ENCODE results near the gene ASXL2. TPM values are rescaled to one million over a fixed set of nuclear protein-coding genes. Genes with fewer than 3 reads are reported as not detected.

The ASXL2 gene
- total RNA-seq, 1 experiment from 2014 or later: 34.5 TPM

- H3K4me3 ChIP-seq: no peak overlapping the region
- no TSS peak for BruUV-seq (replicated peaks)
- no peaks in the 10 kb centered on the region for H3K27me3 ChIP-seq (ENCODE audit: insufficient read depth, low read depth)
- no peaks in the 10 kb centered on the region for H3F3A ChIP-seq (ENCODE audit: insufficient read depth, low read depth)
- H3K79me2 ChIP-seq (ENCODE audit: low read depth): peaks cover 10% of the 10 kb centered on the region; the same call in 1 of the 2 replicates
- intact Hi-C loops (cut with micrococcal nuclease; ENCODE audit: unreplicated experiment): no loop called here
- H3K4me1 ChIP-seq (replicated peaks; ENCODE audit: insufficient read depth): 0 out of 2 replicates have a peak, but pooled peaks cover 7% of the 10 kb centered on the region
- TF ChIP-seq EZH2 (IDR thresholded peaks at IDR 0.05; ENCODE audit: low read depth) (no peak), CTCF (conservative IDR thresholded peaks at IDR 0.05) (no peak)
- H3K27ac ChIP-seq: no peak overlapping the region
- H3K4me2 ChIP-seq: no peak overlapping the region
- H4K20me1 ChIP-seq (ENCODE audit: insufficient read depth): peaks cover 5% of the 10 kb centered on the region
- H3K9me2 ChIP-seq (ENCODE audit: insufficient read depth): no peaks in the 10 kb centered on the region
- ChIA-PET POLR2A (ENCODE audit: unreplicated experiment) (no interaction called here), CTCF (no interaction called here)
- H2AFZ ChIP-seq: no peak overlapping the region
- no peaks in the 10 kb centered on the region for H3K9me3 ChIP-seq (ENCODE audit: insufficient read depth, low read depth)
- no peak for DNase-seq
- H3K36me3 ChIP-seq (ENCODE audit: low read depth): peaks cover 6% of the 10 kb centered on the region; the same call in 1 of the 2 replicates
Observed at GRCh38 chr2:25810428-25810827, 67.9 kb downstream of the ASXL2 start.

GRCh38 chr2:25809646-25810045 lies 68.6 kb downstream of the ASXL2 start:
- H3K9me3 ChIP-seq (ENCODE audit: insufficient read depth, low read depth): no peaks in the 10 kb centered on the region
- H3K9me2 ChIP-seq (ENCODE audit: insufficient read depth): no peaks in the 10 kb centered on the region
- CTCF ChIA-PET: no interaction called here
- no peaks in the 10 kb centered on the region for H3K27me3 ChIP-seq (ENCODE audit: insufficient read depth, low read depth)
- H3K79me2 ChIP-seq (ENCODE audit: low read depth): peaks cover 6% of the 10 kb centered on the region; the same call in 1 of the 2 replicates
- H3K36me3 ChIP-seq (ENCODE audit: low read depth): peaks cover 6% of the 10 kb centered on the region
- 0 out of 2 replicates have a peak, but pooled peaks cover 7% of the 10 kb centered on the region for H3K4me1 ChIP-seq (replicated peaks; ENCODE audit: insufficient read depth)
- H3K4me3 ChIP-seq: no peak overlapping the region
- intact Hi-C loops (cut with micrococcal nuclease; ENCODE audit: unreplicated experiment): no loop called here
- DNase-seq: no peak
- POLR2A ChIA-PET (ENCODE audit: unreplicated experiment): no interaction called here
- no peak for TF ChIP-seq EZH2 (IDR thresholded peaks at IDR 0.05; ENCODE audit: low read depth)
- no peak for TF ChIP-seq CTCF (conservative IDR thresholded peaks at IDR 0.05)
- no peaks in the 10 kb centered on the region for H3F3A ChIP-seq (ENCODE audit: insufficient read depth, low read depth)
- no peak overlapping the region for H3K4me2 ChIP-seq
- BruUV-seq (replicated peaks): no TSS peak
- H3K27ac ChIP-seq: no peak overlapping the region
- peaks cover 5% of the 10 kb centered on the region for H4K20me1 ChIP-seq (ENCODE audit: insufficient read depth)
- H2AFZ ChIP-seq: no peak overlapping the region

- Histone ChIP-seq H3K27me3 (ENCODE audit: insufficient read depth, low read depth) (no peaks in the 10 kb centered on the region), H3F3A (ENCODE audit: insufficient read depth, low read depth) (no peaks in the 10 kb centered on the region), H3K36me3 (ENCODE audit: low read depth) (peaks cover 13% of the 10 kb centered on the region), H2AFZ (no peak overlapping the region), H3K9me2 (ENCODE audit: insufficient read depth) (no peaks in the 10 kb centered on the region), H4K20me1 (ENCODE audit: insufficient read depth) (no peaks in the 10 kb centered on the region; the same call in 1 of the 2 replicates), H3K9me3 (ENCODE audit: insufficient read depth, low read depth) (no peaks in the 10 kb centered on the region), H3K4me3 (no peak overlapping the region), H3K27ac (no peak overlapping the region), H3K79me2 (ENCODE audit: low read depth) (no peaks in the 10 kb centered on the region; the same call in 1 of the 2 replicates), H3K4me2 (no peak overlapping the region), H3K4me1 (replicated peaks; ENCODE audit: insufficient read depth) (0 out of 2 replicates have a peak, but pooled peaks cover 7% of the 10 kb centered on the region)
- ChIA-PET POLR2A (ENCODE audit: unreplicated experiment) (no interaction called here), CTCF (no interaction called here)
- TF ChIP-seq CTCF (conservative IDR thresholded peaks at IDR 0.05) (no peak), EZH2 (IDR thresholded peaks at IDR 0.05; ENCODE audit: low read depth) (no peak)
- intact Hi-C loops (cut with micrococcal nuclease; ENCODE audit: unreplicated experiment): no loop called here
- no TSS peak for BruUV-seq (replicated peaks)
- no peak for DNase-seq
Observed at GRCh38 chr2:25808006-25808383, 70.3 kb downstream of the ASXL2 start.

Measured in PC-9 (cell line).